Activated T-helper 2 cell treated with anti-CD3 and anti-CD28 coated beads, Interferon-gamma antibody, Interleukin-2, Interleukin-4, amounts not matched to agents 10 μg/mL and 5 μg/mL and 100 μg/mL, durations not matched to agents 14 hours and 24 hours and 36 hours (primary cell): ENCODE data around the gene VPREB3. TPM values are rescaled to one million over a fixed set of nuclear protein-coding genes. Genes with fewer than 3 reads are reported as not detected.

Source experiments
- DNase-seq: peaks from one replicate; pipeline ENCODE4 v3.0.0; 2021; ENCODE audit warnings: low spot score
- H3K27ac Mint-ChIP-seq: one replicate; pipeline ENCODE4 v1.8.0; 2021; ENCODE audit warnings: mixed read lengths
- H3K27me3 Mint-ChIP-seq: one replicate; pipeline ENCODE4 v1.8.0; 2021; ENCODE audit warnings: low read depth, mixed read lengths
- H3K36me3 Mint-ChIP-seq: one replicate; pipeline ENCODE4 v1.8.0; 2021; ENCODE audit warnings: low read depth, mixed read lengths
- H3K4me1 Mint-ChIP-seq: one replicate; pipeline ENCODE4 v1.8.0; 2021; ENCODE audit warnings: low read depth, mixed read lengths
- H3K4me3 Mint-ChIP-seq: one replicate; pipeline ENCODE4 v1.8.0; 2021; ENCODE audit warnings: low read depth, mild to moderate bottlenecking, moderate library complexity, mixed read lengths
- H3K9me3 Mint-ChIP-seq: one replicate; pipeline ENCODE4 v1.8.0; 2021; ENCODE audit warnings: mixed read lengths
- intact Hi-C: fragments of 100-400 bp; cut with micrococcal nuclease; formaldehyde crosslinking; loops from one replicate; pipeline ENCODE4 v1.15.1; 2023
- total RNA-seq: library from RNA; stranded (reverse); gene quantifications from 2 replicates; pipeline ENCODE4 v1.2.3, GENCODE V29; 2022

Gene VPREB3
- total RNA-seq, 1 donor from 2014 or later: not detected

DNA sequence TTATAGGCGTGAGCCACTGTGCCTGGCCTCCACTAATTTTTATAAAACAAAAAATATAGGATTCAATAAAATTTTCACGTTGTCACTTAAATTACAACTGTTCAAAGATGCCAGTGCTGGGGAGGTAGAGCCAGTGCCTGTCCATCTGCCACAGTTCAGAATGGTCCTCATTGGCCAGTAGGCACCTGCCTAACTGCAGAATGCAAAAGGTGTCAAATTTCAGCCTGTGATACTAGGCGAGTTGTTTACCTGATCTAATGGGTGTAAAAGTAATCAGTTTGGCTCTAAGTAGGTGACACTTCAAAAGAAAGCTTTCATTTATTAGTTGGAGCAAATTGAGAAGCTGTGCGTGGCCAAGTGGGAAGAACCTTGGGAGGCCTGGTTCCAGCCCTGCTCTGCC is 34.9 kb upstream of the VPREB3 start:
- no peak overlapping the region for H3K27ac Mint-ChIP-seq
- no peak for DNase-seq
- H3K4me1 Mint-ChIP-seq: peaks cover 25% of the 10 kb centered on the region
- no peaks in the 10 kb centered on the region for H3K27me3 Mint-ChIP-seq
- peaks cover 25% of the 10 kb centered on the region for H3K36me3 Mint-ChIP-seq
- intact Hi-C loops: loop anchor here (5.0 kb wide), 1 partner anchor 82 kb away; no protein-coding TSS in a partner anchor
- peak overlapping the region; percentile 57 for H3K4me3 Mint-ChIP-seq
- H3K9me3 Mint-ChIP-seq: no peaks in the 10 kb centered on the region

DNA sequence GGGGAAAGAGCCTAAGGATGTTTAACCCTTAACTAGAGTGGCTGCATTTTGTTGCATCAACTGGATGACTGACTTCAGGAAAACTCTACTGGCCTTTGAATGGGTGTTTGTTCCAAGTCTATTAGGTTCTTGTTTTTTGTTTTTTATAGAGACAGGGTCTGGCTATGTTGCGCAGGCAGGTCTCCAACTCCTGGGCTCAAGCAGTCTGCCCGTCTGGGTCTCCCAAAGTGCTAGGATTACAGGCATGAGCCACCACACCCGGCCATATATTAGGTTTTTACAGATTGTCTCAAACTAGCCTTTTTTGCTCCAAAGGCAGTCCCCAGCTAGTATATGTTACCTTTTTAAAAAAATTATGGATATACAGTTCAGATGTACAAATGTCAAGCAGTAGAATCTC is 33.7 kb upstream of the VPREB3 start:
- Mint-ChIP-seq H3K9me3 (no peaks in the 10 kb centered on the region), H3K4me1 (peaks cover 26% of the 10 kb centered on the region), H3K4me3 (peak overlapping the region; percentile 89), H3K27me3 (no peaks in the 10 kb centered on the region), H3K27ac (no peak overlapping the region), H3K36me3 (peaks cover 19% of the 10 kb centered on the region)
- intact Hi-C loops: loop anchor here (2.0 to 5.0 kb wide), 4 partner anchors 19 to 107 kb away; partner anchors contain the start of genes DERL3 and MIF
- DNase-seq: no peak

DNA sequence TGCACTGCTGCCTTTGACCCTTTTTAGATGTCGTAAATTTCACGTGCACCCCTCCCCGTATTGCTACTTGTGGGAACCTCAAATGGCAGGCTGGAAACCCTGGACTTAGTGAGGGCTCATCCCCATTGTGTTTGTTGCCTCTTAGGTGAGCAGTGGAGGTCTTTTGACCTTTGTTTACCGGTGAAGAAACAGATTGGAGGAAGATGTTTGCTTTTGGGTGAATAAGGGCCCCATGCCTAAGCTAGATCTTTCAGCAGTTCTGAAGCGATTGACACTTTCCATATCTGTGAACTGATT is 33.3 kb upstream of the VPREB3 start:
- Mint-ChIP-seq H3K36me3 (peaks cover 15% of the 10 kb centered on the region), H3K4me1 (peaks cover 26% of the 10 kb centered on the region), H3K27me3 (no peaks in the 10 kb centered on the region), H3K9me3 (no peaks in the 10 kb centered on the region), H3K4me3 (peak overlapping the region; percentile 89), H3K27ac (peak overlapping the region; percentile 85)
- no peak for DNase-seq
- intact Hi-C loops: loop anchor here (2.0 to 5.0 kb wide), 4 partner anchors 19 to 107 kb away; partner anchors contain the start of genes DERL3 and MIF

GRCh38 chr22:23786752-23787599 is 32.8 kb upstream of the VPREB3 start, which contains the start of gene SMARCB1:
TSS of gene SMARCB1 (plus strand) at chr22:23786966. CDS start at chr22:23787170, 204 bp downstream.
- peak within 1 kb of the TSS; percentile 89 for H3K4me3 Mint-ChIP-seq
- peaks cover 10% of the 10 kb centered on the region for H3K36me3 Mint-ChIP-seq
- intact Hi-C loops: loop anchor here (2.0 to 5.0 kb wide), 4 partner anchors 18 to 108 kb away; partner anchors contain the start of genes DERL3 and MIF
- no peaks in the 10 kb centered on the region for H3K27me3 Mint-ChIP-seq
- peak within 1 kb of the TSS; percentile 92 for H3K27ac Mint-ChIP-seq
- peak; percentile 82 for DNase-seq
- no peaks in the 10 kb centered on the region for H3K9me3 Mint-ChIP-seq
- peaks cover 26% of the 10 kb centered on the region for H3K4me1 Mint-ChIP-seq

GRCh38 chr22:23786261-23786710 is 32.1 kb upstream of the VPREB3 start:
- no peaks in the 10 kb centered on the region for H3K9me3 Mint-ChIP-seq
- H3K4me1 Mint-ChIP-seq: peaks cover 26% of the 10 kb centered on the region
- peaks cover 6% of the 10 kb centered on the region for H3K36me3 Mint-ChIP-seq
- H3K27ac Mint-ChIP-seq: peak overlapping the region; percentile 92
- H3K27me3 Mint-ChIP-seq: no peaks in the 10 kb centered on the region
- intact Hi-C loops: loop anchor here (2.0 to 5.0 kb wide), 4 partner anchors 17 to 109 kb away; partner anchors contain the start of genes DERL3 and MIF
- H3K4me3 Mint-ChIP-seq: peak overlapping the region; percentile 87
- DNase-seq: no peak

GRCh38 chr22:23784215-23784732 is 30.0 kb upstream of the VPREB3 start:
- no peak for DNase-seq

GRCh38 chr22:23783265-23784150 is 29.3 kb upstream of the VPREB3 start:
- DNase-seq: no peak
- Mint-ChIP-seq H3K27ac (no peak overlapping the region), H3K9me3 (no peaks in the 10 kb centered on the region), H3K4me1 (peaks cover 19% of the 10 kb centered on the region), H3K4me3 (no peak overlapping the region), H3K27me3 (no peaks in the 10 kb centered on the region), H3K36me3 (no peaks in the 10 kb centered on the region)
- intact Hi-C loops: no loop called here

More at GRCh38 chr22:23784215-23784732, 30.0 kb upstream of the VPREB3 start:
- Mint-ChIP-seq H3K9me3 (no peaks in the 10 kb centered on the region), H3K4me3 (no peak overlapping the region), H3K4me1 (peaks cover 19% of the 10 kb centered on the region), H3K27ac (no peak overlapping the region), H3K27me3 (no peaks in the 10 kb centered on the region), H3K36me3 (no peaks in the 10 kb centered on the region)
- intact Hi-C loops: no loop called here

DNA sequence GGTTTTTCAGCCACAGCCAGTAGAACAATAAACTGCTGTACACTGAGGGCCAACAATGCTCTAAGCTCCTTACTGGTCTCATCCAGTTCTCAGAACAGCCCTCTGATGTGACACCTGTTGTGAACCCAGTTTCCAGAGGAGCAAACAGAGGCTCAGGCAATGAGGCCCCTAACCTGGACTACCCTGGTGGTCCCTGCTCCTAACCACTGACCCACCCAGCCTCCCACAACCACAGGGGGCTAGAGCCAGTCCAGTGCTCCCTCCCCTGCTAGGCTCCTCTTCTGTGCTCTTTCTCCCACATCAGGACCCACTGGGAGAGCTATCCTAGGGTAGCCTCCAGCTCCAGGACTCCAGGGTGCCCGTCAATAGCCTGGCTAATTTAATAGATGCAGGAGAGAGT is 28.5 kb upstream of the VPREB3 start:
- H3K4me1 Mint-ChIP-seq: peaks cover 12% of the 10 kb centered on the region
- no peak overlapping the region for H3K4me3 Mint-ChIP-seq
- no peak for DNase-seq
- no peaks in the 10 kb centered on the region for H3K9me3 Mint-ChIP-seq
- H3K27me3 Mint-ChIP-seq: no peaks in the 10 kb centered on the region
- H3K36me3 Mint-ChIP-seq: no peaks in the 10 kb centered on the region
- H3K27ac Mint-ChIP-seq: no peak overlapping the region
- intact Hi-C loops: no loop called here

DNA sequence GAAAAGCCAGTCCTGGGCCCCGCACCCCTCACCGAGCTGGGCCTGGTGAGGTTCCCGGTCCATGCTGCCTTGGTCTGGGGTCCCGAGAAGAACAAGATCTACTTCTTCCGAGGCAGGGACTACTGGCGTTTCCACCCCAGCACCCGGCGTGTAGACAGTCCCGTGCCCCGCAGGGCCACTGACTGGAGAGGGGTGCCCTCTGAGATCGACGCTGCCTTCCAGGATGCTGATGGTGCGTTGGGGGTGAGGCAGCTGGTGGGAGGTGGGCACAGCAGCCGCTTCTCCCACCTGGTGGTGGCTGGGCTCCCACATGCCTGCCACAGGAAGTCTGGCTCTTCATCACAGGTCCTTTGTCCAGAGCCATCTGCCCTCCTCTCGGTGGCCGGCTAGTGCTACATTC is 28.0 kb upstream of the VPREB3 start:
- Mint-ChIP-seq H3K27me3 (no peaks in the 10 kb centered on the region), H3K36me3 (no peaks in the 10 kb centered on the region), H3K4me3 (no peak overlapping the region), H3K4me1 (peaks cover 10% of the 10 kb centered on the region), H3K27ac (no peak overlapping the region), H3K9me3 (no peaks in the 10 kb centered on the region)
- no peak for DNase-seq
- intact Hi-C loops: no loop called here

- DNase-seq: no peak
- Mint-ChIP-seq H3K27me3 (no peaks in the 10 kb centered on the region), H3K9me3 (no peaks in the 10 kb centered on the region), H3K27ac (no peak overlapping the region), H3K4me1 (peaks cover 9% of the 10 kb centered on the region), H3K4me3 (no peak overlapping the region), H3K36me3 (no peaks in the 10 kb centered on the region)
- intact Hi-C loops: no loop called here
These were observed 27.4 kb upstream of the VPREB3 start for GRCh38 chr22:23781511-23782183.

GRCh38 chr22:23781065-23781464 is 26.8 kb upstream of the VPREB3 start:
- no peak overlapping the region for H3K4me3 Mint-ChIP-seq
- H3K4me1 Mint-ChIP-seq: peaks cover 4% of the 10 kb centered on the region
- H3K27me3 Mint-ChIP-seq: no peaks in the 10 kb centered on the region
- no peaks in the 10 kb centered on the region for H3K9me3 Mint-ChIP-seq
- H3K36me3 Mint-ChIP-seq: no peaks in the 10 kb centered on the region
- no peak overlapping the region for H3K27ac Mint-ChIP-seq
- intact Hi-C loops: no loop called here
- no peak for DNase-seq

- Mint-ChIP-seq H3K9me3 (no peaks in the 10 kb centered on the region), H3K27ac (no peak overlapping the region), H3K4me3 (no peak overlapping the region), H3K36me3 (no peaks in the 10 kb centered on the region), H3K27me3 (no peaks in the 10 kb centered on the region), H3K4me1 (peaks cover 4% of the 10 kb centered on the region)
- intact Hi-C loops: no loop called here
- DNase-seq: no peak
These were observed 26.0 kb upstream of the VPREB3 start for GRCh38 chr22:23780146-23780748.
